ENCODE results near the gene LDAH. TPM values are rescaled to one million over a fixed set of nuclear protein-coding genes. Genes with fewer than 3 reads are reported as not detected.
A peak's percentile ranks its signal among the peaks of the same experiment; 100 is the strongest.

Gene LDAH
- total RNA-seq, 1 experiment from 2014 or later: 15.2 TPM

GRCh38 chr2:20665243-20666004 lies 157.5 kb downstream of the LDAH start:
- peaks cover 0 to 2% of the 10 kb centered on the region in 2 experiments; a peak in 2 of 5 replicates for H3K9me3 Mint-ChIP-seq

More at GRCh38 chr2:20665243-20666004, 157.5 kb downstream of the LDAH start:
- no CpG with 5 or more reads among the region's 49 CpGs for WGBS (ENCODE audit: extremely low coverage, insufficient read length, low lambda C conversion rate)
- H3K4me1 ChIP-seq (ENCODE audit: insufficient read depth, low read length): no peaks in the 10 kb centered on the region
- no peaks in the 10 kb centered on the region for H3K79me1 ChIP-seq (ENCODE audit: insufficient read depth, low read depth, low read length, poor library complexity, severe bottlenecking)
- DNase-seq: no peak
- H3K27ac ChIP-seq (ENCODE audit: insufficient read length, low read depth, low read length): no peak overlapping the region
- H4K20me1 ChIP-seq (ENCODE audit: control insufficient read depth, insufficient read depth, insufficient read length): no peaks in the 10 kb centered on the region
- Mint-ChIP-seq H3K27me3 (ENCODE audit: low read depth) (peaks cover 96% of the 10 kb centered on the region), H3K36me3 (ENCODE audit: insufficient read depth in 1 of 3, low read depth in 3 of 3) (no peaks in the 10 kb centered on the region), H3K4me3 (peak overlapping the region; percentile 59 to 85), H3K27ac (peak overlapping the region in 1 of 3 experiments; percentile 55; a peak in 1 of 7 replicates), H3K4me1 (peaks cover 11 to 45% of the 10 kb centered on the region in 2 experiments)
- H3K56ac ChIP-seq (ENCODE audit: insufficient read length, low read depth, low read length): no peak overlapping the region
- peak overlapping the region; percentile 58 for H3K4me2 ChIP-seq (ENCODE audit: insufficient read depth, insufficient read length, low read length)
- no peak overlapping the region for H3K18ac ChIP-seq (ENCODE audit: insufficient read length, low read depth, low read length)
- H2AK5ac ChIP-seq (ENCODE audit: insufficient read length, low read length): no peak overlapping the region
- peaks cover 18% of the 10 kb centered on the region for H3K23me2 ChIP-seq (ENCODE audit: insufficient read length, low read depth, low read length, poor library complexity, severe bottlenecking)
- no peak overlapping the region for H3K9ac ChIP-seq (ENCODE audit: extremely low read depth, insufficient read length, low read length)
- H3K27me3 ChIP-seq (ENCODE audit: insufficient read depth, low read length): peaks cover 77% of the 10 kb centered on the region
- no peak overlapping the region for H3T11ph ChIP-seq (ENCODE audit: low read length)
- H2BK15ac ChIP-seq (ENCODE audit: low read depth, low read length): no peak overlapping the region
- H4K91ac ChIP-seq (ENCODE audit: insufficient read length, low read depth, low read length): no peak overlapping the region
- no peaks in the 10 kb centered on the region for H3K79me2 ChIP-seq (ENCODE audit: insufficient read depth, low read length)
- H4K5ac ChIP-seq (ENCODE audit: insufficient read length, low read depth, low read length): no peak overlapping the region
- no peak overlapping the region for H2BK12ac ChIP-seq (ENCODE audit: insufficient read length, low read depth, low read length)
- no peak for TF ChIP-seq CTCF (conservative IDR thresholded peaks at IDR 0.05)
- no peak overlapping the region for H3K4ac ChIP-seq (ENCODE audit: low read depth, low read length)
- no peak overlapping the region for H2AFZ ChIP-seq (ENCODE audit: low read length)
- H4K8ac ChIP-seq (replicated peaks; ENCODE audit: insufficient read length, low read depth, low read length): no peak overlapping the region
- no peak overlapping the region for H2BK5ac ChIP-seq (ENCODE audit: insufficient read length, low read length)
- H3K23ac ChIP-seq (ENCODE audit: insufficient read length, low read depth, low read length): no peak overlapping the region
- no peak overlapping the region for H2BK20ac ChIP-seq (ENCODE audit: low read depth, low read length, poor library complexity, severe bottlenecking)
- H3K9me3 ChIP-seq (ENCODE audit: control insufficient read depth, low read depth, low read length): no peaks in the 10 kb centered on the region
- no peak overlapping the region for H2BK120ac ChIP-seq (ENCODE audit: low read depth, low read length, poor library complexity, severe bottlenecking)
- no peak overlapping the region for H3K14ac ChIP-seq (ENCODE audit: insufficient read depth, low read length)
